HEK293T (cell line): ENCODE results near the gene TBC1D22A.

Experiments
- CTCF ChIA-PET: fragments of 350-600 bp; formaldehyde crosslinking; extraction: SDS; loops from one replicate; lab custom pipeline; 2021; ENCODE audit warnings: antibody characterized with exemption, inconsistent platforms; lab: Yijun Ruan, JAX
- POLR2A ChIA-PET: fragments of 350-600 bp; formaldehyde crosslinking; extraction: SDS; loops from one replicate; lab custom pipeline; 2020; ENCODE audit warnings: antibody characterized with exemption, inconsistent platforms; lab: Yijun Ruan, JAX
- DNase-seq: peaks from one replicate; pipeline ENCODE4 v3.0.0; 2012; ENCODE audit warnings: mixed read lengths; ENCODE audit errors: extremely low spot score
- ARNT ChIP-seq: fragments of 450-650 bp; IDR thresholded peaks from 2 replicates; pipeline ENCODE4 v1.6.1; 2017; ENCODE audit warnings: mild to moderate bottlenecking
- BHLHE40 ChIP-seq: fragments of 450-650 bp; IDR thresholded peaks from 2 replicates; pipeline ENCODE4 v1.6.1; 2016; ENCODE audit warnings: mild to moderate bottlenecking, moderate library complexity, borderline replicate concordance
- CTBP1 ChIP-seq: fragments of 450-650 bp; IDR thresholded peaks from 2 replicates; pipeline ENCODE4 v1.6.1; 2016; ENCODE audit warnings: borderline replicate concordance
- ELF4 ChIP-seq: fragments of 450-650 bp; IDR thresholded peaks from 2 replicates; pipeline ENCODE4 v1.6.1; 2017; ENCODE audit warnings: antibody characterized with exemption
- FOXA1 ChIP-seq: fragments of 450-650 bp; IDR thresholded peaks from 2 replicates; pipeline ENCODE4 v1.6.1; 2016; ENCODE audit warnings: mild to moderate bottlenecking
- FOXK2 ChIP-seq: fragments of 450-650 bp; IDR thresholded peaks from 2 replicates; pipeline ENCODE4 v1.6.1; 2016; ENCODE audit warnings: mild to moderate bottlenecking
- FOXM1 ChIP-seq: fragments of 450-650 bp; IDR thresholded peaks from 2 replicates; pipeline ENCODE4 v1.6.1; 2017; ENCODE audit warnings: mild to moderate bottlenecking, borderline replicate concordance
- HDGF ChIP-seq: fragments of 450-650 bp; IDR thresholded peaks from 2 replicates; pipeline ENCODE4 v1.6.1; 2017; ENCODE audit warnings: antibody characterized with exemption, borderline replicate concordance
- L3MBTL2 ChIP-seq: fragments of 450-650 bp; conservative IDR thresholded peaks from 2 replicates; pipeline ENCODE4 v1.6.1; 2016; ENCODE audit warnings: mild to moderate bottlenecking
- LEF1 ChIP-seq: fragments of 450-650 bp; IDR thresholded peaks from 2 replicates; pipeline ENCODE4 v1.6.1; 2017; ENCODE audit warnings: mild to moderate bottlenecking, borderline replicate concordance
- NFRKB ChIP-seq: fragments of 450-650 bp; IDR thresholded peaks from 2 replicates; pipeline ENCODE4 v1.6.1; 2016; ENCODE audit warnings: mild to moderate bottlenecking, moderate library complexity
- SP1 ChIP-seq: fragments of 450-650 bp; IDR thresholded peaks from 2 replicates; pipeline ENCODE4 v1.6.1; 2017
- SUZ12 ChIP-seq: fragments of 450-650 bp; IDR thresholded peaks from 2 replicates; pipeline ENCODE4 v1.6.1; 2016; ENCODE audit warnings: mild to moderate bottlenecking
- TARDBP ChIP-seq: fragments of 450-650 bp; IDR thresholded peaks from 2 replicates; pipeline ENCODE4 v1.6.1; 2016
- ZNF384 ChIP-seq: fragments of 450-650 bp; IDR thresholded peaks from 2 replicates; pipeline ENCODE4 v1.6.1; 2016
- TF ChIP-seq, protein P1 (sequence below): fragments of 450-650 bp; IDR thresholded peaks from 2 replicates; pipeline ENCODE4 v1.6.1; 2016

Gene TBC1D22A

DNA sequence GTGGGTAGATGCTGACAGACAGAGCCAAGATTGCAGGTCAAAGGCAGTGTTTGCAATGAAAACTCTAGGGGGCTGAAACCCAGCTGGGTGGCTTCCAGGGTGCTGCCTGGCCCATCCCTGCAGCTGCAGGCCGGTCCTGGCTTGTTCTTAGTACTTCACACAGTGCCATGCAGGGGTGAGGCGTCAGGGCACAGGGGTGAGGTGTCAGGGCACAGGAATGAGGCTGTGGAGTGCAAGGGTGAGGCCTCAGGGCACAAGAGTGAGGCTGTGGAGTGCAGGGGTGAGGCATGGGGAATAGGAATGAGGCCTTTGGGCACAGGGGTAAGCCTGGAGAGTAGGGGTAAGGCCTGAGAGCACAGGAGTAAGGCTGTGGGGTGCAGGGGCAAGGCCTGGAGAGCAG, 337.6 kb downstream of the TBC1D22A start:
- TF ChIP-seq, protein P1, sequence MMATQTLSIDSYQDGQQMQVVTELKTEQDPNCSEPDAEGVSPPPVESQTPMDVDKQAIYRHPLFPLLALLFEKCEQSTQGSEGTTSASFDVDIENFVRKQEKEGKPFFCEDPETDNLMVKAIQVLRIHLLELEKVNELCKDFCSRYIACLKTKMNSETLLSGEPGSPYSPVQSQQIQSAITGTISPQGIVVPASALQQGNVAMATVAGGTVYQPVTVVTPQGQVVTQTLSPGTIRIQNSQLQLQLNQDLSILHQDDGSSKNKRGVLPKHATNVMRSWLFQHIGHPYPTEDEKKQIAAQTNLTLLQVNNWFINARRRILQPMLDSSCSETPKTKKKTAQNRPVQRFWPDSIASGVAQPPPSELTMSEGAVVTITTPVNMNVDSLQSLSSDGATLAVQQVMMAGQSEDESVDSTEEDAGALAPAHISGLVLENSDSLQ, result no peak
- TF ChIP-seq CTBP1, result no peak
- no peak for TF ChIP-seq ZNF384
- no peak for TF ChIP-seq SP1
- no peak for TF ChIP-seq FOXK2
- no peak for TF ChIP-seq ELF4
- no peak for TF ChIP-seq HDGF
- no peak for TF ChIP-seq LEF1
- TF ChIP-seq L3MBTL2, result no peak
- TF ChIP-seq BHLHE40, result no peak
- TF ChIP-seq SUZ12, result no peak
- TF ChIP-seq TARDBP, result no peak
- TF ChIP-seq FOXM1, result no peak
- ChIA-PET CTCF (no interaction called here), POLR2A (no interaction called here)
- no peak for DNase-seq

DNA sequence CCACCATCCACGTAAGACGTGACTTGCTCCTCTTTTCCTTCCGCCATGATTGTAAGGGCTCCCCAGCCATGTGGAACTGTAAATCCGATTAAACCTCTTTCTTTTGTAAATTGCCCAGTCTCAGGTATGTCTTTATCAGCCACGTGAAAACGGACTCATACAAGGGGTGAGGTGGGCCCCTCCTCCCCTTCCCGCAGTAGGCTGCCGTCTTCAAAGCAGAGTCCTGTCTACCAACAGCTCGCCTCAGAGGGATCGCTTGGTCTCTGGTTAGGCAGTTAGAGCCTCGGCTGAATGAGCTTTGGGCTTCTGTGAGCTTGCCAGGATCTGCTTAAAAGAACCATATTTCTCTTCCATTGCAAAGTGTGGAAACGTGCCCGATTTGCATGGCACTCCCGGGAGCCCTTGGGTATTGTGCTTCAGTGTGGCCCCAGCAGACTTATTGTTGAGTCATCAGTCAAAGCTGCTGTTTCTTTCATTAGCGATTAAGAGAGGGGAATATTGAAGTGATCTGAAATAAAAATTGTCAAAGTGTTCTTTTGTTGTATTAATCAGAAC, 338.3 kb downstream of the TBC1D22A start:
- POLR2A ChIA-PET, result no interaction called here
- no peak for TF ChIP-seq ELF4
- CTCF ChIA-PET, result no interaction called here
- no peak for DNase-seq

DNA sequence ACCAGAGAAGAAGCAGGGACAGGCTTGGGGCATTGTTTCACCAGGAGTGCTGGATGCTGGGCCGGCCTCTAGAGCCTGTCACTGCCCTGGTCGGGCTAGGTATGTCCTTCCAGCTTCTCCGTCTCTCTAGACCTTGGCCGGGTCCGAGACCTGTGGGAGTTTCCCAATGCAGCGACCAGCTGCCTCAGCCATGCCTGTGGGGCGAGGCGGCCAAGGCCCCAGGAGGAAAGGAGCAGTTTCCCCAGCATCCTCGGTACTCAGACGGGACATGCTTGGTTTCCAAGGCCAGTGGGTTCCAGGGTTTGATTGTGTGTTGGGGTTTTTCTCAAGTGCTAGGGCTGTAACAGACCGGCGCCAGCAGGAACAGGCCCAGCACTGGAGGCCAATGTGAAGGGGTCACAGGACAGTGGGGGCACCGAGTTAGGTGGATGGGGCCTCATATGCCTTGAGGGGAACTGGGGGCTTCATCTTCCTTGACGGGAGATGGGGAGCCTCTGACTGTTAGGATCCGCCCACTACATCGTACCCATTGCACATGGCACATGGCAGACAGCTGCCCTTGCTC, 339.0 kb downstream of the TBC1D22A start:
- ChIA-PET POLR2A (no interaction called here), CTCF (no interaction called here)
- no peak for TF ChIP-seq BHLHE40
- TF ChIP-seq, protein P1, result no peak
- TF ChIP-seq FOXA1, result no peak
- TF ChIP-seq TARDBP, result no peak
- no peak for TF ChIP-seq SP1
- no peak for TF ChIP-seq NFRKB
- no peak for TF ChIP-seq FOXM1
- no peak for TF ChIP-seq L3MBTL2
- no peak for TF ChIP-seq LEF1
- no peak for TF ChIP-seq ARNT
- no peak for DNase-seq

DNA sequence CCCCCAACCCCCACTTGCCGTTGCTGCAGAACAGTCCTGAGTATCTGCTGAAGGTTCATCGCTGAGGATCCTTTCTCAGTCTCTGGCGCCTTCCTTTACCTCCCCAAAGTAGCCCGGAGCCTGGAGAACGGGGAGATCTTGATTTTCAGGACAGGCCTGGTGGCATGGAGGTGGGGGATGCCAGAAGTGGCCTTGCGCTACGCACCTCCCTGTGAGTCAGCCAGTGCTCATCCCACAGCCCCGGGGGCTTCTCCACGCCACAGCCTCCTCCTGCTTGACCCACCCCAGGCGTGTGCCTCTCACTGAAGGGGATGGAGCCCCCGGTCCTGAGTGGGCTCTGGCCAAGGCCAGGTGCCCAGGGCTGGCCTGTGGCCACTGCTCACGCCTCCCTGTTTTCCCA, 339.6 kb downstream of the TBC1D22A start:
- no peak for TF ChIP-seq HDGF
- TF ChIP-seq BHLHE40, result no peak
- TF ChIP-seq SP1, result no peak
- no peak for TF ChIP-seq FOXA1
- no peak for TF ChIP-seq L3MBTL2
- TF ChIP-seq, protein P1, result no peak
- TF ChIP-seq SUZ12, result no peak
- TF ChIP-seq FOXM1, result no peak
- TF ChIP-seq TARDBP, result no peak
- TF ChIP-seq NFRKB, result no peak
- no peak for TF ChIP-seq LEF1
- no peak for TF ChIP-seq ELF4
- no peak for TF ChIP-seq ARNT
- DNase-seq, result no peak

DNA sequence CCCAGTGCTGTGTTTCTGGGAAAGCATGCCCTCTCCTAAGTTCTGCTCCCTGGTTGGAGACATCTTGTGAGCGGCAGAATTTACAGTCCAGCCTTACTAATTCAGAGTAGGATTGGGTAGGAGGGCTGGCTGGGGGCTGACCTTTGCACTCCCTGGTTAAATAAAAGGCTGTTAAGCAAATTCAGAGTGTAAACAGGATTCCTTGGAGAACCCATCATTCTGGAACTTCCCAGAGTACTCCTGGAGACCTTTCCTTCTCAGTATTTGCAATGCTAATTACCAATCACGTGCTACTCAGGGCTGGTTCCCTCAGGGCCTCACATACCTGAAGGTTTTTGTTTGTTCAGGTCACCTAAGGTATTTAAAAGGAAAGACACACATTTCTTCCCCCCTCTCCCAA, 340.2 kb downstream of the TBC1D22A start:
- TF ChIP-seq FOXA1 (no peak), FOXK2 (no peak), ELF4 (no peak)
- POLR2A ChIA-PET, result no interaction called here
- CTCF ChIA-PET, result no interaction called here
- no peak for DNase-seq

More for the DNA sequence above, 339.6 kb downstream of the TBC1D22A start:
- ChIA-PET CTCF (no interaction called here), POLR2A (no interaction called here)

DNA sequence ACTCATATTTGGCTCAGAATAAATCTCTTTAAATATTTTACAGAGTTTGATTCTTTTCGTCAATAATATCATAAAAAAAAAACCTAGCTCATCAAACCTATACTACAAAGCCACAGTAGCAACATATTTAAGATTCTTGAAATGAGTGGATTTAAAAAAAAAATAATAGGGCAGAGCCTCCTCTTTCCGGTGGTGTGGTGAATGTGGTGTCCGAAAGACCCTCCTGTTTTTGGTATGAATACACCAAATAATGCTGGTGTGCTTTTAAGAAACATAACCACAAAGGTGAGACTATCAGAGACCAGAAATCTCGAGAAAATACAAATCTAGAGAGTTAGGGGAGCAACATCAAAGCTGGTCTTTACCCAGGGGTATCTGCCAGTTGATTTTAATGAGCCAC, 342.6 kb downstream of the TBC1D22A start:
- CTCF ChIA-PET, result interaction anchor here (0.6 kb wide), 1 partner anchor 93 kb away, joined by 5 read pairs; no protein-coding TSS in a partner anchor
- DNase-seq, result no peak
- POLR2A ChIA-PET, result no interaction called here
- TF ChIP-seq FOXM1, result no peak
- no peak for TF ChIP-seq NFRKB
- no peak for TF ChIP-seq ZNF384
- TF ChIP-seq LEF1, result no peak
- TF ChIP-seq L3MBTL2, result no peak
- no peak for TF ChIP-seq SP1
- no peak for TF ChIP-seq ELF4

DNA sequence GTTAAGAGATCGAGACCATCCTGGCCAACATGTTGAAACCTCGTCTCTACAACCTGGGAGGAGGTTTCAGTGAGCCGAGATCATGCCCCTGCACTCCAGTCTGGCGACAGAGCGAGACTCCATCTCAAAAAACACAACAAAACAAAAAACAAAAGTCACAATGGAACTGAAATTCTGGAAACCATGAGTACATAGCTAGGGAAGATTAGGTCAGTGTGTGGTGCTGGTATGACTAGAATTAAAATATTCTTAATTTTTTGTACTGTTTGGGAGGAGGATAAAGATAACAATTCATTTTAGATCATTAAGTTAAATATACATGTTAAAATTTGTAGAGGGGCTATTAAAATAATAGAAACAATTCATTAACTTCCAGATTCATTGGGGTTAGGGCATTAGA, 344.4 kb downstream of the TBC1D22A start:
- no peak for DNase-seq
- CTCF ChIA-PET, result no interaction called here
- no peak for TF ChIP-seq ELF4
- no peak for TF ChIP-seq L3MBTL2
- no peak for TF ChIP-seq ARNT
- no peak for TF ChIP-seq LEF1
- TF ChIP-seq SUZ12, result no peak
- TF ChIP-seq, protein P1, result no peak
- no peak for TF ChIP-seq FOXA1
- TF ChIP-seq BHLHE40, result no peak
- TF ChIP-seq CTBP1, result no peak
- TF ChIP-seq ZNF384, result no peak
- TF ChIP-seq HDGF, result no peak
- TF ChIP-seq FOXK2, result no peak
- no peak for TF ChIP-seq FOXM1
- no peak for TF ChIP-seq SP1
- TF ChIP-seq NFRKB, result no peak
- POLR2A ChIA-PET, result no interaction called here
